ENCODE results near the gene RASD1.
"Not testable (repeated sequence)": the region's sequence is repeated elsewhere in the genome, so short reads cannot be mapped to it uniquely, and the experiment has no call there.

The RASD1 gene

GRCh38 chr17:17460038-17460437 lies 36.2 kb downstream of the RASD1 start:
- no peak for DNase-seq (ENCODE audit: low spot score)
- no peak overlapping the region for H3K27ac ChIP-seq
- H3K4me3 ChIP-seq, result no peak overlapping the region
- no peak for TF ChIP-seq CTCF (IDR thresholded peaks at IDR 0.05)

GRCh38 chr17:17457680-17458079 lies 38.5 kb downstream of the RASD1 start:
- no peak overlapping the region for H3K4me3 ChIP-seq
- TF ChIP-seq CTCF (IDR thresholded peaks at IDR 0.05), result no peak
- no peak overlapping the region for H3K27ac ChIP-seq
- DNase-seq (ENCODE audit: low spot score), result no peak

GRCh38 chr17:17456251-17456650 lies 39.9 kb downstream of the RASD1 start:
- DNase-seq (ENCODE audit: low spot score), result no peak
- Histone ChIP-seq H3K4me3 (no peak overlapping the region), H3K27ac (no peak overlapping the region)
- no peak for TF ChIP-seq CTCF (IDR thresholded peaks at IDR 0.05)

GRCh38 chr17:17455173-17455572 lies 41.0 kb downstream of the RASD1 start:
- Histone ChIP-seq H3K27ac (no peak overlapping the region), H3K4me3 (no peak overlapping the region)
- no peak for DNase-seq (ENCODE audit: low spot score)
- no peak for TF ChIP-seq CTCF (IDR thresholded peaks at IDR 0.05)

GRCh38 chr17:17454700-17455099 lies 41.5 kb downstream of the RASD1 start:
- not testable (repeated sequence) for H3K4me3 ChIP-seq; H3K27ac ChIP-seq; DNase-seq (ENCODE audit: low spot score)

GRCh38 chr17:17454276-17454675 lies 41.9 kb downstream of the RASD1 start:
- DNase-seq (ENCODE audit: low spot score), result no peak
- no peak for TF ChIP-seq CTCF (IDR thresholded peaks at IDR 0.05)
- H3K4me3 ChIP-seq, result no peak overlapping the region
- no peak overlapping the region for H3K27ac ChIP-seq

GRCh38 chr17:17453088-17453487 lies 43.1 kb downstream of the RASD1 start:
- peak; percentile 38 for DNase-seq (ENCODE audit: low spot score)
- Histone ChIP-seq H3K27ac (no peak overlapping the region), H3K4me3 (no peak overlapping the region)
- no peak for TF ChIP-seq CTCF (IDR thresholded peaks at IDR 0.05)

- no peak overlapping the region for H3K27ac ChIP-seq
- DNase-seq (ENCODE audit: low spot score), result peak; percentile 59
- H3K4me3 ChIP-seq, result no peak overlapping the region
- TF ChIP-seq CTCF (IDR thresholded peaks at IDR 0.05), result no peak
These were observed 47.5 kb downstream of the RASD1 start for GRCh38 chr17:17448723-17449122.

Measured in coronary artery (tissue), 2 donors.